Thoracic aorta (tissue), 2 donors: ENCODE data around the gene CYP2A7. TPM values are rescaled to one million over a fixed set of nuclear protein-coding genes. Genes with fewer than 3 reads are reported as not detected.
"Not testable (repeated sequence)": the region's sequence is repeated elsewhere in the genome, so short reads cannot be mapped to it uniquely, and the experiment has no call there.

Experiments used
- ATAC-seq: fragments of 150-250 bp; one replicate; pipeline ENCODE4 v1.8.0; 2017; ENCODE audit warnings: low read depth; ENCODE audit not compliant: insufficient number of reproducible peaks, low FRiP score
- DNase-seq: peaks from one replicate; pipeline ENCODE4 v3.0.0-alpha.2; 2020; ENCODE audit warnings: low spot score
- H3K27ac ChIP-seq, 2 donors: fragments of 200-600 bp; sonication (generic); 1 replicate in 1 of 2; 2 replicates in 1 of 2; pipeline ENCODE4 v1.5.1; 2016; ENCODE audit warnings: mild to moderate bottlenecking in 2 of 2, moderate library complexity in 2 of 2
- H3K27me3 ChIP-seq: fragments of 200-600 bp; sonication (generic); replicated peaks from 2 replicates; pipeline ENCODE4 v1.6.0; 2016; ENCODE audit warnings: mild to moderate bottlenecking; ENCODE audit not compliant: insufficient read depth
- H3K36me3 ChIP-seq: fragments of 200-600 bp; sonication (generic); one replicate; pipeline ENCODE4 v1.5.1; 2016
- H3K4me1 ChIP-seq, 2 donors: fragments of 200-600 bp; sonication (generic); 1 replicate in 1 of 2; 2 replicates in 1 of 2; pipeline versions ENCODE4 v1.5.1 to v1.6.0; 2016; ENCODE audit warnings: low read depth in 2 of 2, mild to moderate bottlenecking in 1 of 2; ENCODE audit not compliant: control insufficient read depth in 1 of 2
- H3K4me3 ChIP-seq: fragments of 200-600 bp; sonication (generic); 2 replicates; pipeline ENCODE4 v1.5.1; 2016; ENCODE audit warnings: mild to moderate bottlenecking
- H3K9me3 ChIP-seq: fragments of 200-600 bp; sonication (generic); 2 replicates; pipeline ENCODE4 v1.5.1; 2016
- CTCF ChIP-seq: fragments of 200-600 bp; sonication (generic); IDR thresholded peaks from one replicate; pipeline ENCODE4 v1.5.1; 2019; ENCODE audit warnings: antibody characterized with exemption
- total RNA-seq, 2 donors: library from RNA; depleted of rRNA; stranded (reverse); fragments of >200 nt; gene quantifications; one replicate each; pipeline versions ENCODE4 v1.1.0 to v1.2.3, GENCODE V29; 2016

CYP2A7 gene
- total RNA-seq, 2 donors from 2014 or later = not detected

- Histone ChIP-seq H3K4me3 (no peak overlapping the region), H3K4me1 (no peaks in the 10 kb centered on the region), H3K27me3 (no peaks in the 10 kb centered on the region), H3K27ac (no peak overlapping the region), H3K9me3 (no peaks in the 10 kb centered on the region), H3K36me3 (no peaks in the 10 kb centered on the region)
- no peak for TF ChIP-seq CTCF
- DNase-seq (no peak), ATAC-seq (no peak)
Measured at GRCh38 chr19:40872209-40872608, 9.8 kb downstream of the CYP2A7 start.

GRCh38 chr19:40867701-40868100, 14.3 kb downstream of the CYP2A7 start:
- ATAC-seq = no peak
- DNase-seq = no peak
- Histone ChIP-seq H3K4me1 (no peaks in the 10 kb centered on the region), H3K36me3 (no peaks in the 10 kb centered on the region), H3K27ac (no peak overlapping the region), H3K4me3 (no peak overlapping the region), H3K9me3 (no peaks in the 10 kb centered on the region), H3K27me3 (no peaks in the 10 kb centered on the region)
- TF ChIP-seq CTCF = no peak

GRCh38 chr19:40864739-40865496, 17.1 kb downstream of the CYP2A7 start:
- not testable (repeated sequence) for H3K4me1 ChIP-seq, H3K4me3 ChIP-seq, DNase-seq, H3K36me3 ChIP-seq, H3K9me3 ChIP-seq, H3K27me3 ChIP-seq, H3K27ac ChIP-seq, ATAC-seq

GRCh38 chr19:40862785-40863184, 19.2 kb downstream of the CYP2A7 start:
- H3K27me3 ChIP-seq = no peaks in the 10 kb centered on the region
- no peaks in the 10 kb centered on the region for H3K4me1 ChIP-seq
- no peak for TF ChIP-seq CTCF
- DNase-seq (no peak), ATAC-seq (no peak)
- H3K27ac ChIP-seq = no peak overlapping the region
- H3K36me3 ChIP-seq = no peaks in the 10 kb centered on the region
- no peaks in the 10 kb centered on the region for H3K9me3 ChIP-seq
- no peak overlapping the region for H3K4me3 ChIP-seq

GRCh38 chr19:40862333-40862732, 19.7 kb downstream of the CYP2A7 start:
- no peak for DNase-seq
- TF ChIP-seq CTCF = peak; percentile 9
- Histone ChIP-seq H3K4me3 (no peak overlapping the region), H3K9me3 (no peaks in the 10 kb centered on the region), H3K36me3 (no peaks in the 10 kb centered on the region), H3K27me3 (no peaks in the 10 kb centered on the region), H3K27ac (no peak overlapping the region), H3K4me1 (no peaks in the 10 kb centered on the region)
- no peak for ATAC-seq

- Histone ChIP-seq H3K27me3 (no peaks in the 10 kb centered on the region), H3K9me3 (no peaks in the 10 kb centered on the region), H3K4me3 (no peak overlapping the region), H3K4me1 (no peaks in the 10 kb centered on the region), H3K27ac (no peak overlapping the region), H3K36me3 (no peaks in the 10 kb centered on the region)
- no peak for ATAC-seq
- TF ChIP-seq CTCF = no peak
- no peak for DNase-seq
Measured at GRCh38 chr19:40858109-40858508, 23.9 kb downstream of the CYP2A7 start.

GRCh38 chr19:40852467-40853152, 29.4 kb downstream of the CYP2A7 start:
- not testable (repeated sequence) for H3K36me3 ChIP-seq, DNase-seq, H3K4me1 ChIP-seq, H3K4me3 ChIP-seq, H3K27ac ChIP-seq, H3K27me3 ChIP-seq, H3K9me3 ChIP-seq, ATAC-seq

- not testable (repeated sequence) for ATAC-seq, H3K27ac ChIP-seq, H3K36me3 ChIP-seq, H3K4me1 ChIP-seq, H3K9me3 ChIP-seq, DNase-seq, H3K4me3 ChIP-seq, H3K27me3 ChIP-seq
Measured at GRCh38 chr19:40850277-40850676, 31.8 kb downstream of the CYP2A7 start, which contains the start of gene CYP2A6. Gene CYP2A6, minus strand, starts transcription at chr19:40850447. Its CDS starts 21 bp downstream, at chr19:40850426.
